SJCRH30 (cell line): ENCODE data around the gene BRD1. TPM values are rescaled to one million over a fixed set of nuclear protein-coding genes. Genes with fewer than 3 reads are reported as not detected.
"Not testable (repeated sequence)": the region's sequence is repeated elsewhere in the genome, so short reads cannot be mapped to it uniquely, and the experiment has no call there.

Experiments
- DNase-seq, 2 experiments: peaks; one replicate each; pipeline ENCODE4 v3.0.0-alpha.2; 2015 to 2020
- H3K27ac ChIP-seq: fragments of 250-450 bp; sonication (Bioruptor Pico); 2 replicates; pipeline ENCODE4 v1.5.1; 2020; ENCODE audit warnings: mild to moderate bottlenecking, moderate library complexity
- H3K27me3 ChIP-seq: fragments of 250-450 bp; sonication (Bioruptor Pico); 2 replicates; pipeline ENCODE4 v1.5.1; 2020; ENCODE audit warnings: mild to moderate bottlenecking, moderate library complexity
- H3K36me3 ChIP-seq: fragments of 250-450 bp; sonication (Bioruptor Pico); 2 replicates; pipeline ENCODE4 v1.5.1; 2020; ENCODE audit warnings: mild to moderate bottlenecking, moderate library complexity
- H3K4me1 ChIP-seq: fragments of 250-450 bp; sonication (Bioruptor Pico); 2 replicates; pipeline ENCODE4 v1.5.1; 2020; ENCODE audit warnings: mild to moderate bottlenecking, moderate library complexity
- H3K4me3 ChIP-seq: fragments of 250-450 bp; sonication (Bioruptor Pico); 2 replicates; pipeline ENCODE4 v1.5.1; 2020; ENCODE audit warnings: mild to moderate bottlenecking, moderate library complexity
- H3K9me3 ChIP-seq: fragments of 250-450 bp; sonication (Bioruptor Pico); replicated peaks from 2 replicates; pipeline ENCODE4 v1.5.1; 2020; ENCODE audit warnings: mild to moderate bottlenecking, moderate library complexity
- total RNA-seq: library from RNA; depleted of rRNA; stranded (reverse); fragments of >200 nt; shearing (Covaris generic); gene quantifications from 2 replicates; pipeline ENCODE4 v1.2.3, GENCODE V29; 2014

BRD1 gene
- total RNA-seq, 1 experiment from 2014 or later, result 44.7 TPM

GRCh38 chr22:49768951-49769690, 58.6 kb downstream of the BRD1 start:
- Histone ChIP-seq H3K4me3 (no peak overlapping the region), H3K27ac (peak overlapping the region; percentile 40), H3K36me3 (peaks cover 22% of the 10 kb centered on the region), H3K27me3 (no peaks in the 10 kb centered on the region), H3K4me1 (peaks cover 25% of the 10 kb centered on the region), H3K9me3 (peaks cover 8% of the 10 kb centered on the region)
- DNase-seq, result peak; percentile 92

DNA sequence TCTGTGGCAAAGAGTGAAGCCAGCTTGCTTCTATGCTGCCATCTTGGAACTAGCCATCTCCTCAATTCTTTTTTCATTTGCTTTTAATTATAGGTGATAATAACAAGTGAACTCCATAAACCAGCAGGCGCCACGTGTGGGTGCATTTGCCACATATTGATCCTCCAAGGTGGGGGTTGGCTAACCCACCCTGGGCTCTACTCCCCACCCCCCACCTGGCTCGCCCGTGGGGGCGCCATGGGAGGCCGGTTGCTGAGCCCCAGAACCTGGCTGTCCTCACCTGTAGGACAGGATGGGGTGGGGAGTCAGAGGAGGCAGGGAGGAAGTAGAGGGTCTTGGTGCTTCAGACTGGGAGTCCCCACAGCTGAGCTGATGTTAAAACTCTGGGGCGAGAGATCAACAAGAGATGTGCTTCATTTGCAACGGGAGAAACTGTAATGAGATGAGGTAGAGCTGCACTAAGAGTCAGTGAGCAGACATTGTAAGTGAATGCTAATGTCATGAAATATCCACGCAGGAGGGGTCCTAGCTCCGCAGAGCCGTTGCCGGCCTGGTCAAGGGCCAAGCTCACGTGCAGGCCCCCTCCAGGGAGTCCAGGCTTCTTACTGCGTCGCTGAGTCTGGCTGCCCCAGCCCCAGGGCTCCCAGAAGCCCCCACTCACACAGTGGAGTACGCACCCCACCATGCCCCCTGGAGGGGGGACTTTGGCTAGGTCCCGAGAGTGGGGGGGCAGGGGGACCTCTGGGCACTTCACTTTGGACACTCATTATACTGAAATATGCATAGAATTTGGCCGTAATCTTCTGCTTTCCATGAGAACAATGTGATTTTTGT, 59.4 kb downstream of the BRD1 start:
- peak in 1 of 2 experiments; percentile 24 for DNase-seq
- peaks cover 28% of the 10 kb centered on the region for H3K4me1 ChIP-seq
- H3K4me3 ChIP-seq, result no peak overlapping the region
- no peaks in the 10 kb centered on the region for H3K27me3 ChIP-seq
- peak overlapping the region; percentile 40 for H3K27ac ChIP-seq
- peaks cover 8% of the 10 kb centered on the region for H3K9me3 ChIP-seq
- H3K36me3 ChIP-seq, result peaks cover 14% of the 10 kb centered on the region

DNA sequence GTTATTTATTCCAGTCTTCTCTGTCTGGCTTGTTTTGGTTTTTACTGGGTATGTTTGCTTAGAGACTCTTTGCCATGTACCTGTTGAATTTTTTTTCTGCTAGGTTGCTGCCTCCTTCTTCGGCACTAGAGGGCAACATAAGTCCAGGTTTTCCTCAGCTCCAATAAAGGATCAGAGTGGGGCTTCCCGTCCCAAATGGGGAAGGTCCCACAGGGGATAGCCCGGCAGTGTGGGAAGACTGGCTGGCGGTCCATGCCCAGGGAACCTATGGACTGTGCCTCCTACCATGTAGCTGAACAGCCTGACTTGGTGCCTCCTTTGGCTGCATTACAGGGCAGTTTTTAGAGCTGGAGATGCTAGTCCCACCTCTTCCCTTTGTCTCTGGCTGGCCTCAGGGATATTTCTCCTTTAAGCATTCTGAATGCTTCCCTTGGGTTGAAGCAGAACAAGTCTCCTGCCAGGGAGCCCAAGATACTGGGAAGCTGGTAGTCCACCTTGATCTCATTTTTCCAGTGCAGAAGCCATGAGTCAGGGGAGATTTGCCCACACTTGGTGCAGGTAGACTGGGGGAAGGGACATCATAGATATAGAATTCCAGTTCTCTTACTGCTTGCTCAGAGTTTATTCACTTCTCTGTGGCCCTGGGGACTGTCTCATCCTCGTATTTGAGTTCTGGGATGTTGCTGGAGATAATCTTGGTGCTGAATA, 60.2 kb downstream of the BRD1 start:
- no peaks in the 10 kb centered on the region for H3K27me3 ChIP-seq
- peaks cover 25% of the 10 kb centered on the region for H3K4me1 ChIP-seq
- DNase-seq, result peak; percentile 73 to 89
- no peak overlapping the region for H3K27ac ChIP-seq
- H3K9me3 ChIP-seq, result peaks cover 8% of the 10 kb centered on the region
- H3K36me3 ChIP-seq, result peaks cover 6% of the 10 kb centered on the region
- H3K4me3 ChIP-seq, result no peak overlapping the region

DNA sequence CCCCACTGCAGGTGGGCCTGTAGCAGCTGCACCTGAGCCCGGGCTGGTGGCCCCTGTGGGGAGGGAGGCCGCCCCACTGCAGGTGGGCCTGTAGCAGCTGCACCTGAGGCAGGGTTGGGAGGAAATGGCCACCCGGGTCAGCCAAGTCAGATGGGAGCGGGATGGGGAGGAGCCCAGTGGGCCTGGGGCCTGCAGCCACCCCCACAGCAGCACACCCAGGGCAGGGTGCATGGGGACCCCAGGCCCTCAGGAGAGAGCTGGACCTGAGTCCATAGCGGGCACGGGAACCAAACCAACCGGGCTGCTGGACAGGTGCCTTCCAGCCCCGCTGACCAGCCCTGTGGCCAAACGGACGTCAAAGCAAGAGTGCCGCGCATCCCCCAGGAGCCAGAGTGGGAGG, 61.7 kb downstream of the BRD1 start:
- H3K27ac ChIP-seq, result no peak overlapping the region
- H3K4me3 ChIP-seq, result no peak overlapping the region
- peak in 1 of 2 experiments; percentile 9 for DNase-seq
- peaks cover 8% of the 10 kb centered on the region for H3K9me3 ChIP-seq
- H3K36me3 ChIP-seq, result no peaks in the 10 kb centered on the region
- H3K4me1 ChIP-seq, result peaks cover 28% of the 10 kb centered on the region
- no peaks in the 10 kb centered on the region for H3K27me3 ChIP-seq

- no peaks in the 10 kb centered on the region for H3K36me3 ChIP-seq
- DNase-seq, result peak in 1 of 2 experiments; percentile 2
- peaks cover 34% of the 10 kb centered on the region for H3K4me1 ChIP-seq
- peaks cover 8% of the 10 kb centered on the region for H3K9me3 ChIP-seq
- H3K27ac ChIP-seq, result no peak overlapping the region
- H3K4me3 ChIP-seq, result no peak overlapping the region
- H3K27me3 ChIP-seq, result no peaks in the 10 kb centered on the region
Measured at GRCh38 chr22:49765091-49765771, 62.4 kb downstream of the BRD1 start.

- Histone ChIP-seq H3K4me3 (peak overlapping the region; percentile 28), H3K9me3 (peaks cover 8% of the 10 kb centered on the region), H3K27me3 (no peaks in the 10 kb centered on the region), H3K36me3 (no peaks in the 10 kb centered on the region), H3K27ac (0 out of 2 replicates have a peak overlapping the region, but pooled peaks have one; percentile 0), H3K4me1 (peaks cover 25% of the 10 kb centered on the region)
- peak; percentile 90 to 91 for DNase-seq
Measured at GRCh38 chr22:49764127-49764581, 63.5 kb downstream of the BRD1 start.

- no peak for DNase-seq
- peaks cover 20% of the 10 kb centered on the region for H3K4me1 ChIP-seq
- peaks cover 4% of the 10 kb centered on the region; the same call in 1 of the 2 replicates for H3K27me3 ChIP-seq
- 0 out of 2 replicates have a peak overlapping the region, but pooled peaks have one; percentile 0 for H3K27ac ChIP-seq
- no peaks in the 10 kb centered on the region for H3K36me3 ChIP-seq
- H3K9me3 ChIP-seq, result peaks cover 8% of the 10 kb centered on the region
- H3K4me3 ChIP-seq, result peak overlapping the region; percentile 28
Measured at GRCh38 chr22:49763696-49764095, 64.0 kb downstream of the BRD1 start.

GRCh38 chr22:49763138-49763537, 64.5 kb downstream of the BRD1 start:
- H3K27ac ChIP-seq, result no peak overlapping the region
- peaks cover 8% of the 10 kb centered on the region for H3K9me3 ChIP-seq
- H3K36me3 ChIP-seq, result no peaks in the 10 kb centered on the region
- H3K4me1 ChIP-seq, result peaks cover 14% of the 10 kb centered on the region
- no peak overlapping the region for H3K4me3 ChIP-seq
- DNase-seq, result no peak
- peaks cover 4% of the 10 kb centered on the region; the same call in 1 of the 2 replicates for H3K27me3 ChIP-seq

GRCh38 chr22:49762571-49762970, 65.1 kb downstream of the BRD1 start:
- DNase-seq, H3K27me3 ChIP-seq, H3K4me3 ChIP-seq, H3K9me3 ChIP-seq, H3K27ac ChIP-seq, H3K36me3 ChIP-seq: not testable (repeated sequence)
- peaks cover 13% of the 10 kb centered on the region for H3K4me1 ChIP-seq

GRCh38 chr22:49761836-49762235, 65.8 kb downstream of the BRD1 start:
- H3K4me3 ChIP-seq, result no peak overlapping the region
- H3K27me3 ChIP-seq, result peaks cover 4% of the 10 kb centered on the region; the same call in 1 of the 2 replicates
- H3K36me3 ChIP-seq, result no peaks in the 10 kb centered on the region
- H3K9me3 ChIP-seq, result peaks cover 5% of the 10 kb centered on the region
- H3K4me1 ChIP-seq, result peaks cover 13% of the 10 kb centered on the region
- no peak for DNase-seq
- no peak overlapping the region for H3K27ac ChIP-seq

DNA sequence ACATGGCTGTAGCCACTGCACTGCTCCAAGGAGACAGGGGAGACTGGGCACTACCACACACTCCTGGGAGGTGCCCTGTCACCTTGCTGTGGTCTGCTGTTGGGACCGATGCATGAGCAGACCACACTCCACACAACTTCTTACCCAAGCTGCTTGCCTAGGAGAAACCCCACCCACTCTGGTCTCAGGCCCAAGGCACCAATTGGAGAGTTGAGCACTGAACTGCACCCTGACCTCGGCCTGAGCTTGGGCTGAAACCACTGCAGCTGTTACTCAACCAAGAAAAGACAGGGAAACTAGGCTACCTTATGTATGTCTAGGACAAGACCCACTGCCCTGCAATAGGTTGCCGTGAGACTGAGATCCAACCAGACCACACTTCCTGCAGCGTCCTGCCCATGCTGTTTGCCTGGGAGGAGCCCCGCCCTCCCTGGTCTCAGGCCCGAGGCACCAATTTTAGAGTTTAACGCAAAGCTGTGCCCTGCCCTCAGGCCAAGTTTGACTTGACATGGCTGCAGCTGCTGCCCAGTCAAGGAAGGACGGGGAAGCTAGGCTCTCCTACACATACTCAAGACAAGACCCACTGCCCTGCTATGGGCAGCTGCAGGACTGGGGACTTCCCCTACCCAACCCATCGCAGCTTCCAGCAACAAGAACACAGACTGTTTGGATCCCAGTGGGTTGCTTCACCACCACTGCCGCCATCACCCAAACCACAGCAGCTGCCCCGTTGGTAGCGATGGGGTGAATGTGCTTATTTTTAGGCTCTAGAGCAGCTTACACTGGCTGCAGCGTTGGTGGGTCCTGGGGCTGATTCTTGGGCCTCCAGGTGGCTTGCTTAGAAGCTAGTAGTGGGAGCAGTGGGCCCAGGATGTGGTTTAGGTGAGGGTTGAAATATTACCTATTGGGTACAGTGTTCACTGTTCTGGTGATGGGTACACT, 66.8 kb downstream of the BRD1 start:
- Histone ChIP-seq H3K27ac (peak overlapping the region; percentile 5), H3K27me3 (peaks cover 4% of the 10 kb centered on the region; the same call in 1 of the 2 replicates), H3K36me3 (no peaks in the 10 kb centered on the region), H3K4me1 (peaks cover 13% of the 10 kb centered on the region), H3K9me3 (no peaks in the 10 kb centered on the region), H3K4me3 (no peak overlapping the region)
- peak; percentile 82 to 83 for DNase-seq

DNA sequence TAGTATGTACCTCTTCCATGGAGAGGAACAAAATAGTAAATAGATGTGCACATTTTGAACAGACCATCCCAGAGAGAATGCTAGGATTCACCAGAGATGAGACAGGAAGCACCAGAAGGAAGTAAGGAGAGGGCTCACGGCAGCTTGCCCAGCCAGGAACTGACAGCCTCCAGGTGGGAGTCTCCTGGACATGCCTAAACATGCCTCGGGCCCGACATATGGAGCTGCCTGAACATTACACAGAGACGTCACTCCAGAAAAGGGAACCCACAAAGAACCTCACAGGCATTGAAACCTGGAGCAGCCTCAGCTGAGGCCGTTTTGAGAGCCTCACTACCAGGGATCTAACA, 67.4 kb downstream of the BRD1 start:
- Histone ChIP-seq H3K27me3 (peaks cover 4% of the 10 kb centered on the region; the same call in 1 of the 2 replicates), H3K27ac (no peak overlapping the region; the same call in 1 of the 2 replicates), H3K4me3 (no peak overlapping the region), H3K9me3 (no peaks in the 10 kb centered on the region), H3K36me3 (no peaks in the 10 kb centered on the region), H3K4me1 (peaks cover 13% of the 10 kb centered on the region)
- peak; percentile 30 to 46 for DNase-seq

DNA sequence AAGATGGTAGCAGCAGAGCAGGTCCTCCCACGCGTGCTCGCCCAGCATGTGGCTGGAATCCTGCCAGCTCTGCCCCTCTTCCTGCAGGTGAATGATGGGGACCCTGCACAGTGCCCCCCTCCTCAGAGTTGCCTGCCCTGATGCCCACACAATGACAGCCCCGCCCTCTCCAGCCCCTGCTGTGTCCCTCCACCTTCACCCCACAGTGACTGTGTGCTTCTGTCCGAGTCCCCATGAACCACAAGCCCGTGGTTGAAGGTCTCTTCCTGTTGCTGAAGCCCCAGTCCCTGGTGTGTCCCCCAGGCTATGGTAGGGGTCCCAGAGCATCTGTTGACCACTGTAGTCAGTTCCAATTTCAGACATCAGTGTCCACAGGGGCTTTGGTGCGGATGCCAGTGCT, 71.0 kb downstream of the BRD1 start:
- no peak overlapping the region for H3K27ac ChIP-seq
- H3K9me3 ChIP-seq, result no peaks in the 10 kb centered on the region
- no peak overlapping the region for H3K4me3 ChIP-seq
- peaks cover 11% of the 10 kb centered on the region; the same call in 1 of the 2 replicates for H3K27me3 ChIP-seq
- H3K4me1 ChIP-seq, result peaks cover 9% of the 10 kb centered on the region
- H3K36me3 ChIP-seq, result no peaks in the 10 kb centered on the region
- no peak for DNase-seq
